GM12872 (cell line): ENCODE measurements around the gene ZNF536.

Experiments
- CTCF ChIP-seq: IDR thresholded peaks from 3 replicates; pipeline ENCODE4 v1.5.1; 2011; ENCODE audit warnings: low read depth, mild to moderate bottlenecking, low read length, moderate library complexity; ENCODE audit not compliant: insufficient read depth

Gene ZNF536

DNA sequence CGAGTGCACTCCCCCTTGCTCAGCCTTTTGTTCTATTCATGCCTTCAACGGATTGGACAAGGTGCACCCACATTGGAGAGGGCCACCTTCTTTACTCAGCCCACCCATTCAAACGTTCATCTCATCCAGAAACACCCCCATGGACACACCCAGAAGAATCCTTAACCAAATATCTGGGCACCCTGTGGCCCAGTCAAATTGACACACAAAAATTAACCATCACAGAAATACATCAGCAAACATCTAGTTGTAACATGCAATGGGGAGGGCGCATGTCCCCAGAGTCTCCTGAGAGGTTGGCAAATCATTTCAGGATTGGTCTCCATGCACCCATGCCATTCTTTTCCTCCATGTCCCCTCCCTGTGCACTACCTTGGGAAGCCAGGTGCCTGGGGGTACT lies 167.1 kb downstream of the ZNF536 start:
- no peak for TF ChIP-seq CTCF

DNA sequence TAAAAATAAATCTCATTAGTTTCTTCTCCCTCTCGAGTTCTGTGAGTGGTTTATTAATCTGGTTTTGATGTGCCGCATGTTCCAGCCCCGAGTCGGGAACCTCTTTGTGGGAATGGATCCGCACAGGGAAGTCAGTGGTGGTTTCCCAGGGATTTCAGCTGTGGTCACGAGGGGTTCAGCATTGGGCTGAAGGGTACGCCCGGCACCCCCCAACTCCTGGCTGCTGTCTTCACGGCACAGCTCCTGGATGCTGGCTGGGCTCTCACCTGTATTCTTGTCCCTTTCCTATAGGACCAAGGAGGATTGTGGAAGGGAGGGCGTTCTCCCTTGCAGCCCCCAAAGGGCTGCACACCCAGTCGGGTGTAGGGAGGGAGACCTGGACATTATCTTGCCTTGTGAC lies 167.8 kb downstream of the ZNF536 start:
- TF ChIP-seq CTCF: no peak

DNA sequence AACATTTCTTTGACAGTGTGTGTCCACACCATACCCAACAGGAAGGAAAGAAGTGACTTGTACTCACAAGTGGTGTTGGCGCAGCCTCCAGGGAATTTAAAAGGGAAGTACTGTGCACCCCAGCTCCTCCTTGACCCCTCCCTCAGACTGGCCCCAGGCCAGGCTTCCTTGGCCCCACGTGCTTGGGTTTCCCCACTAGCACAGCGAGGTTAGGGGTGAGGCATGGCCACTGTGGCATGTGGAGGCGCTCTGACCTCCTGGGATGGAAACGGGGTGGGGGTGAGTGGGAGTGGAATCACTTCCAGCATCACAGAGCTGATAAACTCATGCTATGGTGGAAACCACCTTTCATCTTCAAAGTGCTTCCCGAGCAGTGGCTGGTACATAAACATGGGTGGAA lies 168.6 kb downstream of the ZNF536 start:
- no peak for TF ChIP-seq CTCF

DNA sequence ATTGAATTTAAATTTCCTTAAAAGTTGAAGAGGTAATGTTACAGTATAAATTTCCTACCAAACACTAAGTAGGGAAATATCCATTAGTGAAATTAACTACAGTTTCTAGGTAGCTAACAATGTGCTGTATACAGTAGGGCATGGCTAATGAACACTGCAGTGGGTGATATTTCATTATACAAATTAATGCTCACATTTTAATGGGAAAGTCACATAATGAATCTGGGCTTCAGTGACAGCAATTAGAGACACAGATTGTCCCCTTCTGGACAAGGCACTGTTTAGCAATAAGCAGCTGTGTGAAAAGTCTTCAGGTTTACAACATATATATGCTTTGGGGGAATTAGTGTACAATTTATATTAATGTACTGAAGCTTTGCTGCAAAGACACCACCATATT lies 169.4 kb downstream of the ZNF536 start:
- no peak for TF ChIP-seq CTCF

DNA sequence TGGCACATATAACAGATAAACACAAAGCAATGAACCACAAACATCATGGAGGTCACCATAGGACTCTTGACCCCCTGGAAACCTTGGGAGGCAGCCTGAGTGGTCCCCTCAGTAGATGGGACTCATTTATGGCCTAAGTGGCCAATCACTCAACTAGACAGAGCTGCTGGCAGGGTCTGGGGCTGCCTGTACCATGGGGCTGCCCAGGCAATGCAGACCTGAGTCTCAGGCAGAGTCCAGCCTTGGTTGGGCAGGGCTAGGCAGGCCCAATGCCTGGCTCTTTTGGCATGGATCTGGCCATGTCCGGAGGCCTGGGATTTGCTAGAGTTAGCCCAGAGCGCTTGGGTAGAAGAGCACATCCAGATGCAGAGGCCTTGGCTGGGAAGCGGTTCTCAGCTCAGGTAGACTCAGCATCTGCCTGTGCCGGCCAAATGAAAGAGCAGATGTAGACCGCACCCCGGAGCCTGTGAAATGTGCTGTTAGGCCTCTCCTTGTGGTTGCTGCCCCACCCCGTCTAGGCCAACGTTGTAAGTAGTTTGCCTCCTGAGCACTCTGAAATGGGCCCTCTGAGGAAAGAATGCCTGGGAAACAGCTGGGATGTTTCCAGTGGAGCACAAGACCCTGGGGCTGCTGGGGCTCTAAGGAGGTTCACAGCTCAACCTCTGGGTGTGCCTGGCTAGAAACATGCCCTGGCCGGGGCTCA lies 171.2 kb downstream of the ZNF536 start:
- no peak for TF ChIP-seq CTCF

DNA sequence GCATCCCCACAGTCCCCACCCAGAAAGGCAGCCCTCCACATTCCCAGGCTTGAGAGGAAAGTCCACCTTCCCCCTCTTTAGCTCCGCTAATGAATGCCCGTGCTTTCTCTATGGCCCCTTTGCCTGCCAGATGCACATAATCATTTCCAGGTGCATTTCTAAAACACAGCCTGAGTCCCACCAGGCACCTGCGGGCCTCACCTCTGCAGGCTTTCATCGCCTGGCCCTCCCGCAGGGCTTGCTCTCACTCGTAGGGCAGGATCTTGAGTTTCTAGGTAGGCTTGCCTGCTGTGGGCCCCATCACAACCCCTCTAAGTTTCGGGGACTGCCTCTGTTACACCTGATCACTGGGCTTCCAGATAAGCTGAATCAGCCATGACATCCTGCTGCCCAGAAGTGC lies 173.6 kb downstream of the ZNF536 start:
- no peak for TF ChIP-seq CTCF

DNA sequence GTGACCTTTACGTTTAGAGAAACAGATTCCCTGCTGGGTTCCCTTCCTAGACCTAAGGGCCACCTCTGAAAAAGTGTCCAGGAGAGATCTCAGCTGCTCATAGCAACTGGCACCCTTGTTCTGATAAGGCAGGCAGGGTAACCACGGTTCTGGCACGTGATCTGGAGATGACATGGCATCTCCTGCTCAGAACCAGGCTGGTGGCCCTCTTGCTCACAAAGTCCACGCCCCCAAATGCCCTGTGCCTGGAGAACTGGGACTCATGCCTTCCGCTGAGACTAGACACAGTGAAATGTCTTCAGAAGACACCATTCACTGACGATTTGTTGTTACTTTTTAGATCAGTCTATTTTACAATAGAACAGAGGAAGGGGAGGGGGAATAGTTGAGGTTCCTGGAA lies 174.1 kb downstream of the ZNF536 start:
- TF ChIP-seq CTCF: no peak

- no peak for TF ChIP-seq CTCF
Observed at GRCh38 chr19:30547246-30547645, 175.1 kb downstream of the ZNF536 start.
